GM19452 (cell line): Measurements from ENCODE around the gene C12orf42.
"Not testable (repeated sequence)": the region's sequence is repeated elsewhere in the genome, so short reads cannot be mapped to it uniquely, and the experiment has no call there.

ENCODE experiments used
- ATAC-seq: cut with Tn5 transposase; IDR thresholded peaks from one replicate; pipeline ENCODE4 v1.9.1; 2021; ENCODE audit not compliant: unreplicated experiment

Gene C12orf42

GRCh38 chr12:103498990-103499389 lies 3.2 kb upstream of the C12orf42 start:
- ATAC-seq, result no peak

GRCh38 chr12:103494734-103495468 lies 867 bp downstream of the C12orf42 start:
- ATAC-seq, result no peak

GRCh38 chr12:103494051-103494733 lies 1.6 kb downstream of the C12orf42 start:
- ATAC-seq, result no peak

GRCh38 chr12:103493199-103493598 lies 2.6 kb downstream of the C12orf42 start:
- ATAC-seq, result no peak

- ATAC-seq, result no peak
These were observed 13.4 kb downstream of the C12orf42 start for GRCh38 chr12:103482365-103482764.

- ATAC-seq, result no peak
These were observed 20.7 kb downstream of the C12orf42 start for GRCh38 chr12:103475073-103475472.

GRCh38 chr12:103470664-103471063 lies 25.1 kb downstream of the C12orf42 start:
- ATAC-seq, result no peak

- ATAC-seq, result no peak
These were observed 26.0 kb downstream of the C12orf42 start for GRCh38 chr12:103469719-103470118.

GRCh38 chr12:103468837-103469236 lies 26.9 kb downstream of the C12orf42 start:
- no peak for ATAC-seq

- peak; percentile 98 for ATAC-seq
These were observed 33.1 kb downstream of the C12orf42 start for GRCh38 chr12:103462675-103463074.

GRCh38 chr12:103457471-103457870 lies 38.3 kb downstream of the C12orf42 start:
- ATAC-seq, result no peak

GRCh38 chr12:103456006-103456405 lies 39.8 kb downstream of the C12orf42 start:
- no peak for ATAC-seq

GRCh38 chr12:103455020-103455763 lies 40.6 kb downstream of the C12orf42 start:
- ATAC-seq, result peak; percentile 79

- ATAC-seq, result no peak
These were observed 50.8 kb downstream of the C12orf42 start for GRCh38 chr12:103444983-103445382.

- no peak for ATAC-seq
These were observed 52.9 kb downstream of the C12orf42 start for GRCh38 chr12:103442822-103443221.

- ATAC-seq, result no peak
These were observed 53.6 kb downstream of the C12orf42 start for GRCh38 chr12:103442182-103442555.

- peak; percentile 98 for ATAC-seq
These were observed 54.2 kb downstream of the C12orf42 start for GRCh38 chr12:103441437-103442181.

GRCh38 chr12:103434165-103435105 lies 61.3 kb downstream of the C12orf42 start:
- ATAC-seq, result not testable (repeated sequence)

- ATAC-seq, result no peak
These were observed 63.8 kb downstream of the C12orf42 start for GRCh38 chr12:103431950-103432349.

- no peak for ATAC-seq
These were observed 64.4 kb downstream of the C12orf42 start for GRCh38 chr12:103431387-103431786.
